Measurements from ENCODE around the gene THADA.
A peak's percentile ranks its signal among the peaks of the same experiment; 100 is the strongest.
"Not testable (repeated sequence)": the region's sequence is repeated elsewhere in the genome, so short reads cannot be mapped to it uniquely, and the experiment has no call there.

Gene THADA

GRCh38 chr2:43600596-43600995, 4.8 kb upstream of the THADA start:
- DNase-seq = not testable (repeated sequence)

- no peak for DNase-seq
These were observed 963 bp downstream of the THADA start for GRCh38 chr2:43594875-43595274.

GRCh38 chr2:43593254-43593653, 2.6 kb downstream of the THADA start:
- no peak for DNase-seq

GRCh38 chr2:43592443-43592842, 3.4 kb downstream of the THADA start:
- no peak for DNase-seq

GRCh38 chr2:43585708-43586107, 10.1 kb downstream of the THADA start:
- DNase-seq = no peak

GRCh38 chr2:43579275-43579981, 16.4 kb downstream of the THADA start:
- no peak for DNase-seq

- peak; percentile 12 for DNase-seq
These were observed 18.6 kb downstream of the THADA start for GRCh38 chr2:43576981-43577892.

- DNase-seq = no peak
These were observed 23.6 kb downstream of the THADA start for GRCh38 chr2:43572244-43572643.

- DNase-seq = no peak
These were observed 25.9 kb downstream of the THADA start for GRCh38 chr2:43569921-43570320.

- DNase-seq = no peak
These were observed 27.6 kb downstream of the THADA start for GRCh38 chr2:43568228-43568627.

GRCh38 chr2:43566461-43566729, 29.4 kb downstream of the THADA start:
- no peak for DNase-seq

GRCh38 chr2:43563679-43564078, 32.2 kb downstream of the THADA start:
- no peak for DNase-seq

GRCh38 chr2:43560231-43560547, 35.6 kb downstream of the THADA start:
- DNase-seq = no peak

GRCh38 chr2:43559391-43560230, 36.2 kb downstream of the THADA start:
- no peak for DNase-seq

GRCh38 chr2:43557196-43557595, 38.6 kb downstream of the THADA start:
- DNase-seq = no peak

- DNase-seq = no peak
These were observed 39.6 kb downstream of the THADA start for GRCh38 chr2:43556256-43556655.

- DNase-seq = no peak
These were observed 42.4 kb downstream of the THADA start for GRCh38 chr2:43553341-43553855.

- DNase-seq = no peak
These were observed 43.8 kb downstream of the THADA start for GRCh38 chr2:43551990-43552389.

- not testable (repeated sequence) for DNase-seq
These were observed 47.5 kb downstream of the THADA start for GRCh38 chr2:43548381-43548780.

- no peak for DNase-seq
These were observed 53.4 kb downstream of the THADA start for GRCh38 chr2:43542285-43542933.

- DNase-seq = no peak
These were observed 54.7 kb downstream of the THADA start for GRCh38 chr2:43541165-43541564.

- DNase-seq = peak; percentile 19
These were observed 55.6 kb downstream of the THADA start for GRCh38 chr2:43540021-43540779.
